Stimulated activated naive CD8-positive, alpha-beta T cell treated with anti-CD3 and anti-CD28 coated beads, Interleukin-15, amount 100 ng/mL, for 72 hours (primary cell): ENCODE data around the gene TNFRSF25.
"Not testable (repeated sequence)": the region's sequence is repeated elsewhere in the genome, so short reads cannot be mapped to it uniquely, and the experiment has no call there.

Source experiments
- ATAC-seq: fragments of 150-1000 bp; cut with Tn5 transposase; 2 replicates; pipeline ENCODE4 v1.10.0; 2021; ENCODE audit warnings: mild to moderate bottlenecking, moderate library complexity
- DNase-seq, 2 donors: peaks; one replicate each; pipeline ENCODE4 v3.0.0; 2021 to 2022
- H3K27ac Mint-ChIP-seq, 2 donors: one replicate each; pipeline ENCODE4 v1.8.0; 2022; ENCODE audit warnings: mild to moderate bottlenecking in 2 of 2, mixed read lengths in 2 of 2, moderate library complexity in 2 of 2
- H3K27me3 Mint-ChIP-seq: one replicate; pipeline ENCODE4 v1.8.0; 2022; ENCODE audit warnings: mixed read lengths
- H3K4me1 Mint-ChIP-seq: one replicate; pipeline ENCODE4 v1.8.0; 2022; ENCODE audit warnings: mild to moderate bottlenecking, mixed read lengths
- H3K4me3 Mint-ChIP-seq, 2 donors: one replicate each; pipeline ENCODE4 v1.8.0; 2022; ENCODE audit warnings: mild to moderate bottlenecking in 2 of 2, mixed read lengths in 2 of 2, moderate library complexity in 1 of 2
- H3K9me3 Mint-ChIP-seq, 2 donors: one replicate each; pipeline ENCODE4 v1.8.0; 2022; ENCODE audit warnings: mixed read lengths in 2 of 2

TNFRSF25 gene

DNA sequence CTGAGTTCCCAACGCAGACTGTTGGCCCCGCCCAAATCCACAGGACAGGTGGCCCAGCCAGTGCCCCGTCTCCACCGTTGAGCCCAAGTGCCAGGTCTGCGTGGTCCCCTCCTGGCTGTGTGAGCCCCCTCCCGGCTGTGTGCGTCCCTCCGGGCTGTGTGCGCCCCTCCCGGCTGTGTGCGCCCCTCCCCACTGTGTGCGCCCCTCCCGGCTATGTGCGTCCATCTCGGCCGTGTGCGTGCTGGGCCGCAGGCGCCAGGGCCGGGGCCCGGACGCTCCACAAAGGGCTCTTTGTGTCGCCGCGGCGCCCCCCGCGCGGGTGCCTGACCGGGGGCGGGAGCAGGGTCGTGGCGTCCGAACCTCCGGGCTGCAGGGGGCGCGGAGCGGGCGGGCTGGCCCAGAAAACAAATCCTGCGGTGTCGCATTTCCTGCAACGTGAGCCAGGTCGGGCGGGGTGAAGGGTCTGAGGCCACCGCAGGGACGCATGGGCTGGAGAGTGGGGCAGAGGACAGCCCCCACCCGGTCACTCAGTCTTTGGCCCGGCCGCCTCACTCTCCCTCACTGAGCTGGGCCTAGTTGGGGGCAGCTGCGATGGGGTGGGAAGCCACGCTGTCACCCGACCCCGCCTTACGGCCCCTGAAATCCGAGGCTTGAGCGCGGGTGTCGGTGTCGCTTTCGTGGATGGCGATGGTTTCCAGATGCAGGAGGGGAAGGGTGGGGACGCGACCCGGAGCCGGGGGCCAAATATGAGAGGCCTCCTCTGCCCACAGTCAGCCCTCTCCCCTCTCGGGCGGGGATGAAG is 18.8 kb downstream of the TNFRSF25 start:
- Mint-ChIP-seq H3K4me1 (peaks cover 37% of the 10 kb centered on the region), H3K4me3 (peak overlapping the region; percentile 35 to 66), H3K27me3 (peaks cover 86% of the 10 kb centered on the region), H3K27ac (no peak overlapping the region), H3K9me3 (no peaks in the 10 kb centered on the region)
- ATAC-seq = no peak
- no peak for DNase-seq

- Mint-ChIP-seq H3K4me3 (peak overlapping the region in 1 of 2 donors; percentile 59), H3K4me1 (peaks cover 37% of the 10 kb centered on the region), H3K9me3 (no peaks in the 10 kb centered on the region), H3K27me3 (peaks cover 86% of the 10 kb centered on the region), H3K27ac (no peak overlapping the region)
- no peak for ATAC-seq
- no peak for DNase-seq
Observed at GRCh38 chr1:6446665-6447015, 19.3 kb downstream of the TNFRSF25 start.

DNA sequence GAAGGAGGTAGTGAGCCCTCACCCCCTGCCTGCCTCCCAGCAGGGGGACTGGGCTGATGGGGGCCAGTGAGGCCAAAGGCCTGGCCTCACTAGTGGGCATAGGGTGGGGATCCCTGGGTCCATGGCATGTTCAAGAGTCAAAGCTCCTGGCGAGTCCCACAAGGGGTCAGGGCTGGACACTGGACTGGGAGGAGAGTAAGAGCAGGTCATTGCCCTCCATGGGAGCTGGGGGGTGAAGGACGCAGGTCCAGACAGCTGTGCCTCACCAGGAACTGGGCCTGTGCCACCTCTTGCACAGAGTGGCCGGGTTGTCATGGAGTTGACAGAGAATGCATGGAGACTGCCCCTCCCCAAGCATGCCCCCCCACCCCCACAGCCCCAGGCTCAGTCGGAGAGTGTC is 20.0 kb downstream of the TNFRSF25 start:
- ATAC-seq, H3K4me3 Mint-ChIP-seq, DNase-seq, H3K27ac Mint-ChIP-seq, H3K9me3 Mint-ChIP-seq: not testable (repeated sequence)
- Mint-ChIP-seq H3K27me3 (peaks cover 86% of the 10 kb centered on the region), H3K4me1 (peaks cover 37% of the 10 kb centered on the region)

- no peak overlapping the region for H3K4me3 Mint-ChIP-seq
- ATAC-seq (peak; percentile 22), DNase-seq (no peak)
- no peak overlapping the region for H3K27ac Mint-ChIP-seq
- H3K27me3 Mint-ChIP-seq = peaks cover 82% of the 10 kb centered on the region
- peaks cover 36% of the 10 kb centered on the region for H3K4me1 Mint-ChIP-seq
- no peaks in the 10 kb centered on the region for H3K9me3 Mint-ChIP-seq
Observed at GRCh38 chr1:6445062-6445763, 20.8 kb downstream of the TNFRSF25 start.

- no peak overlapping the region for H3K27ac Mint-ChIP-seq
- H3K4me1 Mint-ChIP-seq = peaks cover 31% of the 10 kb centered on the region
- peaks cover 82% of the 10 kb centered on the region for H3K27me3 Mint-ChIP-seq
- no peak overlapping the region for H3K4me3 Mint-ChIP-seq
- ATAC-seq (no peak), DNase-seq (no peak)
- H3K9me3 Mint-ChIP-seq = no peaks in the 10 kb centered on the region
Observed at GRCh38 chr1:6444377-6444776, 21.6 kb downstream of the TNFRSF25 start.

DNA sequence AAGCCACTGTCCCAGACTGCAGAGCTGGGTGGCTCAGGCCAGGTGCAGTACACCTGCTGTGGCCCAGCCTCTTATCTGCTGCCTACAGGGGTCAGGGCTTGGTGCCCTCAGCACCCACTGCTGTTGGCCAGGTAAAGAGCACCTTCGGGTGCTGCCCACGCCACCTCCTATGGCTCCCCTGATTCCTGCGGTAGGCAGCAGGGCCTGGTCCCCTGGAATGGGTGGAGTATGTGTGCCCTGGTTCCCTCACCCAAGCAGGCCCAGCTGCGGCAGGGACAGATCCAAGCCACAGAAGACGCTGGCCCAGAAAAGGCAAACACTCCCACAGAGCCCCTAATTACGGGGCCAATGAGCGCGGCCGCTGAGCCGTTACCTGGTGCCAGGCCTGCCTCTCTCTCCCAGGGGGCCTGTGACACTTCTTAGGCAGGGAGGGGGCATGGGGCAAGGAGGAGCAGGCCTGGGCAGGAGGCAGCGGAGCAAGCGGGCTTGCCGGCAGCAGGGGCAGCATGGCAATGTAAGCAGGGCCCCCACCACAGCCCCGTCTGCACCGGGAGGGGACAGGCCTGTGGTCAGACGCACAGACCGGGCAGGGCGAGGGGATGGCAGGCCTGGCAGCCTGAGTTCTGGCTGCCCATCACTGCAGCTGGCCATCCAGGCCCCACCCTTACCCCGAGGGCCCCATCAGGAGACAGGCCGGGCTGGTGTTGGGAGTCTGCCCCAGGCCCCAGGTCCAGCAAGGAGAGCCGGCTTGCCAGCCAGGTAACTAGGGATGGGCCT is 22.4 kb downstream of the TNFRSF25 start:
- H3K4me1 Mint-ChIP-seq = peaks cover 26% of the 10 kb centered on the region
- DNase-seq (no peak), ATAC-seq (no peak)
- no peak overlapping the region for H3K27ac Mint-ChIP-seq
- peaks cover 82% of the 10 kb centered on the region for H3K27me3 Mint-ChIP-seq
- H3K4me3 Mint-ChIP-seq = no peak overlapping the region
- no peaks in the 10 kb centered on the region for H3K9me3 Mint-ChIP-seq

DNA sequence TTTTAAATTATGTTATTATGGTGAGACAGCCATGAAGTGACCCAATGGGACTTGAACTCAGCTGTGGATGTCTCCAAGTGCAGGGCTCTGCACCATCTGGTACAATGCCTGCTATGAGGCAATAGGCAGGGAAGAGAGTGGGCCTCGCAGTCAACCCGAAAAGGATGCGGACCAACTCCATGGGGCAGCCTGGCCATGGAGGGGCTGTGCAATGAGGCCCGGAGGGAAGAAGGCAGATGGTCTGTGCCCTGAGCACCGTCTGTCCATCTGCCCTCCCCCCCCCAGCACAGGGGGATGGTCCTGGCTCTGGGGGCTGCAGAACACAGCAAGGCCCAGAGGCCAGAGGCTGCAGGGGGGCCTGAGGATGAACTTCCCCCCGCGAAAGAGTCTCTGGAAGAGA is 24.4 kb downstream of the TNFRSF25 start:
- no peak for ATAC-seq
- no peak overlapping the region for H3K4me3 Mint-ChIP-seq

GRCh38 chr1:6440198-6441126 is 25.5 kb downstream of the TNFRSF25 start:
- Mint-ChIP-seq H3K4me3 (peak overlapping the region; percentile 42 to 61), H3K27ac (no peak overlapping the region), H3K4me1 (peaks cover 18% of the 10 kb centered on the region), H3K9me3 (no peaks in the 10 kb centered on the region), H3K27me3 (peaks cover 81% of the 10 kb centered on the region)
- DNase-seq (peak; percentile 71 to 73), ATAC-seq (peak; percentile 83)

More for the DNA sequence above, 24.4 kb downstream of the TNFRSF25 start:
- Mint-ChIP-seq H3K27me3 (peaks cover 85% of the 10 kb centered on the region), H3K4me1 (peaks cover 24% of the 10 kb centered on the region), H3K27ac (no peak overlapping the region), H3K9me3 (no peaks in the 10 kb centered on the region)
- no peak for DNase-seq

GRCh38 chr1:6438047-6438525 is 27.9 kb downstream of the TNFRSF25 start:
- DNase-seq (peak; percentile 72 to 77), ATAC-seq (peak; percentile 74)
- Mint-ChIP-seq H3K4me1 (peaks cover 12% of the 10 kb centered on the region), H3K27ac (no peak overlapping the region), H3K4me3 (no peak overlapping the region), H3K27me3 (peaks cover 75% of the 10 kb centered on the region), H3K9me3 (no peaks in the 10 kb centered on the region)

DNA sequence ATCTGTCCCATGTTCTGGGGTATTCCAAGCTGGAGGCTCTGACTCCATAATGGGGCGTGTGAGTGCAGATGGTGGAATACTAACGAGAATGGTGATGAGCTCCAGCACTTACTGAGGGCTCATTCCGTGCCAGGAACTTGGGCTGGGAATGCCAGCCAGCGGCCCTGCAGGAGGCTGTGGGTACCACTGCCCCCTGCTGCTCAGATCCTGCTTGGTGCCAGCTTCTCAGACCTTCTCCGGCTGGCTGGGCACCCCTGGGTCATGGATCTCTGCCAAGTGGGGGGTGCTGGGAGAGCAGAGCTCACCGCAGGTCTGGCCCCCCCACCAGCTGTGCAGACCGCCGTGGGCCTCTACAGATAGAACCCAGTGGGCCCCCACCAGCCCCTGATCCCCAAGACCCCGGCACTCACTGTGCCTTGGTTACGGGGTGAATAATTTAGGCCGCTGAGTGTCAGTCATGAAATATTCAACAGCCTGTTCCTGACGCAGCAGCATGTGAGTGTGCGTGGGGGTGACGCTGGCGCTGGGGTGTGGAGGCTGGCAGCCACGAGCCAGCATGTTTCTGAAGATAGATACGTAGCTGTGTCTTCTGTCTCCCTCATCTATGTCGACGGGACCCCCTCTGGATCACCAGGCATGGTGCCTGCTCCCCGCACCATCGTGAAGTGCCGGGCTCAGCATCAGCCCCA is 28.8 kb downstream of the TNFRSF25 start:
- not testable (repeated sequence) for DNase-seq, ATAC-seq, H3K27ac Mint-ChIP-seq, H3K4me3 Mint-ChIP-seq, H3K9me3 Mint-ChIP-seq
- peaks cover 12% of the 10 kb centered on the region for H3K4me1 Mint-ChIP-seq
- peaks cover 72% of the 10 kb centered on the region for H3K27me3 Mint-ChIP-seq

DNA sequence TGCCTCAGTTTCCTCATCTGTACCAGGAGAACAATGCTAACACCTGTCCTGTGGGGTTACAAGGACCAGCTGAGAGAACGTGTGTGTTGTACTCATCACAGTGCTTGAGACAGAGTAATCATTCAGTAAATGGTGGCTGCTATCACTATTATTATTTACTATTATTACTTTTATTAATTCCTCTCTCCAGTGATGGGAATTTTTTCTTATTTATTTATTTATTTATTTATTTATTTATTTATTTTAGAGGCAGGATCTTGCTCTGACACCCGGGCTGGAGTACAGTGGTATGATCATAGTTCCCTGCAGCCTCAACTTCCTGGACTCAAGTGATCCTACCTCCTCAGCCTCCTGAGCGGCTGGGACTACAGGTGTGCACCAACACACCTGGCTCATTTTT is 29.7 kb downstream of the TNFRSF25 start:
- not testable (repeated sequence) for ATAC-seq, H3K9me3 Mint-ChIP-seq, H3K27ac Mint-ChIP-seq, DNase-seq, H3K4me3 Mint-ChIP-seq
- Mint-ChIP-seq H3K27me3 (peaks cover 63% of the 10 kb centered on the region), H3K4me1 (peaks cover 12% of the 10 kb centered on the region)

DNA sequence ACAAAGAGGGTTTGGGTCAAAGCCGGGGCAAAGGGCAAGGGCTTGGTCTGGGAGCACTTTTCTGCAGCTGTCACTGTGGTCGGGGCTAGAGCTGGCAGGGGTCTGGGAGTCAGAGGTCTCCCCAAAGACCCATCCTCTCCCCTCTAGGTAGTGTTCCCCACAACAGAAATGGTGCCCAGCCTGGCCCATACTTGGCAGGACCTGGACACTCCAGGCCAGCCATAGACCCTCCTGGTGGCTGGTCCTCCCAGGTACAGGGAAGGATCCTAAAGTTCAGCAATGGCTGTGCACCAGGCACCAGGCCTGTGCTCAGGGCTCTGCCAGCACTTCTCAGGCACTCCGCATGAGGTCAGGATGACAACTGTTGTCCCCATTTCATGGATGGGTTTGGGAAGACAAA is 30.4 kb downstream of the TNFRSF25 start:
- no peak for DNase-seq
- Mint-ChIP-seq H3K4me3 (no peak overlapping the region), H3K4me1 (peaks cover 12% of the 10 kb centered on the region), H3K9me3 (no peaks in the 10 kb centered on the region), H3K27me3 (peaks cover 62% of the 10 kb centered on the region), H3K27ac (no peak overlapping the region)
- no peak for ATAC-seq

GRCh38 chr1:6435129-6435528 is 30.8 kb downstream of the TNFRSF25 start:
- Mint-ChIP-seq H3K4me3 (no peak overlapping the region), H3K27ac (no peak overlapping the region)

GRCh38 chr1:6434186-6434585 is 31.8 kb downstream of the TNFRSF25 start:
- no peak overlapping the region for H3K4me3 Mint-ChIP-seq
- H3K9me3 Mint-ChIP-seq = no peaks in the 10 kb centered on the region
- no peak overlapping the region for H3K27ac Mint-ChIP-seq
- H3K27me3 Mint-ChIP-seq = peaks cover 64% of the 10 kb centered on the region
- ATAC-seq = no peak
- no peak for DNase-seq
- peaks cover 8% of the 10 kb centered on the region for H3K4me1 Mint-ChIP-seq

More at GRCh38 chr1:6435129-6435528, 30.8 kb downstream of the TNFRSF25 start:
- ATAC-seq = no peak
- no peaks in the 10 kb centered on the region for H3K9me3 Mint-ChIP-seq
- H3K4me1 Mint-ChIP-seq = peaks cover 12% of the 10 kb centered on the region
- peaks cover 65% of the 10 kb centered on the region for H3K27me3 Mint-ChIP-seq
- no peak for DNase-seq
